Mesendoderm (in vitro differentiated cells): Measurements from ENCODE around the gene AGAP9.
"Not testable (repeated sequence)": the region's sequence is repeated elsewhere in the genome, so short reads cannot be mapped to it uniquely, and the experiment has no call there.

Experiments
- DNase-seq: peaks from one replicate; pipeline ENCODE4 v3.0.0; 2013
- H2AK5ac ChIP-seq: 2 replicates; pipeline ENCODE4 v1.6.1; 2013; ENCODE audit warnings: low read length, inconsistent platforms
- H2BK120ac ChIP-seq: 2 replicates; pipeline ENCODE4 v1.6.1; 2013; ENCODE audit warnings: low read depth, mild to moderate bottlenecking, low read length, moderate library complexity, mixed read lengths
- H2BK15ac ChIP-seq: replicated peaks from 2 replicates; pipeline ENCODE4 v1.6.1; 2013; ENCODE audit warnings: low read depth, mild to moderate bottlenecking, moderate library complexity
- H2BK5ac ChIP-seq: 2 replicates; pipeline ENCODE4 v1.6.1; 2013; ENCODE audit warnings: low read length, inconsistent platforms
- H3K18ac ChIP-seq: 2 replicates; pipeline ENCODE4 v1.6.1; 2013; ENCODE audit warnings: mild to moderate bottlenecking, low read length, mixed read lengths
- H3K23ac ChIP-seq: one replicate; pipeline ENCODE4 v1.6.1; 2013; ENCODE audit warnings: low read length
- H3K27ac ChIP-seq: 2 replicates; pipeline ENCODE4 v1.5.1; 2013; ENCODE audit warnings: low read depth, mild to moderate bottlenecking, inconsistent platforms, low read length, moderate library complexity
- H3K27me3 ChIP-seq: 2 replicates; pipeline ENCODE4 v1.6.1; 2013; ENCODE audit warnings: low read length, control low read depth, mild to moderate bottlenecking, inconsistent platforms; ENCODE audit not compliant: insufficient read depth, poor library complexity
- H3K36me3 ChIP-seq: 2 replicates; pipeline ENCODE4 v1.6.1; 2013; ENCODE audit warnings: low read length, inconsistent platforms; ENCODE audit not compliant: control insufficient read depth, insufficient read depth
- H3K4ac ChIP-seq: one replicate; pipeline ENCODE4 v1.6.1; 2013; ENCODE audit warnings: low read depth, mild to moderate bottlenecking, low read length, moderate library complexity
- H3K4me1 ChIP-seq: 2 replicates; pipeline ENCODE4 v1.6.1; 2013; ENCODE audit warnings: low read depth, low read length, inconsistent platforms; ENCODE audit not compliant: control insufficient read depth
- H3K4me2 ChIP-seq: 2 replicates; pipeline ENCODE4 v1.6.1; 2013; ENCODE audit warnings: low read length
- H3K4me3 ChIP-seq: 2 replicates; pipeline ENCODE4 v1.5.1; 2013; ENCODE audit warnings: mild to moderate bottlenecking, low read length
- H3K56ac ChIP-seq: one replicate; pipeline ENCODE4 v1.6.1; 2013; ENCODE audit warnings: low read length
- H3K79me1 ChIP-seq: 2 replicates; pipeline ENCODE4 v1.6.1; 2013; ENCODE audit warnings: low read length, inconsistent platforms
- H3K79me2 ChIP-seq: 2 replicates; pipeline ENCODE4 v1.6.1; 2013; ENCODE audit warnings: mild to moderate bottlenecking, low read length; ENCODE audit not compliant: control insufficient read depth, insufficient read depth
- H3K9ac ChIP-seq: 2 replicates; pipeline ENCODE4 v1.6.1; 2013; ENCODE audit warnings: low read length, inconsistent platforms
- H4K5ac ChIP-seq: one replicate; pipeline ENCODE4 v1.6.1; 2013; ENCODE audit warnings: low read length
- H4K8ac ChIP-seq: one replicate; pipeline ENCODE4 v1.6.1; 2013; ENCODE audit warnings: low read depth, mild to moderate bottlenecking, control low read depth, low read length, moderate library complexity
- WGBS: extraction: QIAGEN DNeasy Blood & Tissue Kit; methylation state at CpG from one replicate; pipeline ENCODE4 v1.1.7; 2013; ENCODE audit warnings: low lambda C conversion rate, missing lambda C conversion rate; ENCODE audit not compliant: insufficient coverage; ENCODE audit errors: extremely low coverage; 5-methylcytosine and 5-hydroxymethylcytosine counted together

The AGAP9 gene

GRCh38 chr10:47456079-47456785, 67.2 kb downstream of the AGAP9 start:
- Histone ChIP-seq H3K4me3 (no peak overlapping the region), H4K5ac (no peak overlapping the region), H3K36me3 (no peaks in the 10 kb centered on the region), H2BK5ac (no peak overlapping the region), H2BK15ac (no peak overlapping the region), H4K8ac (no peak overlapping the region), H3K79me1 (no peaks in the 10 kb centered on the region), H3K27ac (no peak overlapping the region), H3K79me2 (no peaks in the 10 kb centered on the region), H2AK5ac (no peak overlapping the region), H3K18ac (no peak overlapping the region), H2BK120ac (no peak overlapping the region), H3K4ac (no peak overlapping the region), H3K23ac (no peak overlapping the region), H3K9ac (no peak overlapping the region), H3K56ac (no peak overlapping the region), H3K4me1 (no peaks in the 10 kb centered on the region), H3K27me3 (no peaks in the 10 kb centered on the region), H3K4me2 (no peak overlapping the region)
- no CpG with 5 or more reads among the region's 8 CpGs for WGBS
- no peak for DNase-seq

- H2AK5ac ChIP-seq, H2BK15ac ChIP-seq, H3K27ac ChIP-seq, DNase-seq, H3K56ac ChIP-seq, H3K4me1 ChIP-seq, H3K4me3 ChIP-seq, H3K4me2 ChIP-seq, H3K18ac ChIP-seq, H3K79me2 ChIP-seq, H4K5ac ChIP-seq, H3K23ac ChIP-seq, H2BK5ac ChIP-seq, H3K4ac ChIP-seq, H3K36me3 ChIP-seq, H3K79me1 ChIP-seq, H4K8ac ChIP-seq, H3K27me3 ChIP-seq, H3K9ac ChIP-seq, H2BK120ac ChIP-seq: not testable (repeated sequence)
- no CpG with 5 or more reads among the region's 9 CpGs for WGBS
These were observed 67.9 kb downstream of the AGAP9 start for GRCh38 chr10:47455350-47456078.

GRCh38 chr10:47454780-47455058, 68.7 kb downstream of the AGAP9 start:
- Histone ChIP-seq H3K36me3 (no peaks in the 10 kb centered on the region), H3K79me1 (no peaks in the 10 kb centered on the region), H3K4me1 (no peaks in the 10 kb centered on the region), H2BK15ac (no peak overlapping the region), H4K5ac (no peak overlapping the region), H3K56ac (no peak overlapping the region), H3K4ac (no peak overlapping the region), H2BK5ac (no peak overlapping the region), H3K27ac (no peak overlapping the region), H2BK120ac (no peak overlapping the region), H3K23ac (no peak overlapping the region), H3K27me3 (no peaks in the 10 kb centered on the region), H3K18ac (no peak overlapping the region), H3K4me2 (no peak overlapping the region), H3K79me2 (no peaks in the 10 kb centered on the region), H4K8ac (no peak overlapping the region), H3K9ac (no peak overlapping the region), H2AK5ac (no peak overlapping the region), H3K4me3 (no peak overlapping the region)
- WGBS: no CpG with 5 or more reads among the region's 3 CpGs
- DNase-seq: no peak

- Histone ChIP-seq H3K18ac (no peak overlapping the region), H3K4ac (no peak overlapping the region), H3K27ac (no peak overlapping the region), H4K8ac (no peak overlapping the region), H3K79me1 (no peaks in the 10 kb centered on the region), H4K5ac (no peak overlapping the region), H3K4me1 (no peaks in the 10 kb centered on the region), H3K23ac (no peak overlapping the region), H2BK120ac (no peak overlapping the region), H3K56ac (no peak overlapping the region), H3K27me3 (no peaks in the 10 kb centered on the region), H3K9ac (no peak overlapping the region), H3K4me3 (no peak overlapping the region), H3K4me2 (no peak overlapping the region), H3K36me3 (no peaks in the 10 kb centered on the region), H3K79me2 (no peaks in the 10 kb centered on the region), H2BK5ac (no peak overlapping the region), H2BK15ac (no peak overlapping the region), H2AK5ac (no peak overlapping the region)
- no peak for DNase-seq
- WGBS: no CpG with 5 or more reads among the region's 10 CpGs
These were observed 69.2 kb downstream of the AGAP9 start for GRCh38 chr10:47454008-47454779.

- no peak overlapping the region for H3K4me3 ChIP-seq
- H3K56ac ChIP-seq: peak overlapping the region; percentile 42
- H3K27ac ChIP-seq: no peak overlapping the region
- no peak overlapping the region for H3K4me2 ChIP-seq
- DNase-seq: no peak
- no peak overlapping the region for H4K5ac ChIP-seq
- no peak overlapping the region for H3K4ac ChIP-seq
- no peak overlapping the region for H2BK120ac ChIP-seq
- no CpG with 5 or more reads among the region's 7 CpGs for WGBS
- H4K8ac ChIP-seq: no peak overlapping the region
- no peak overlapping the region for H3K23ac ChIP-seq
- H3K18ac ChIP-seq: no peak overlapping the region
- no peaks in the 10 kb centered on the region for H3K79me2 ChIP-seq
- H2BK15ac ChIP-seq: no peak overlapping the region
- H2AK5ac ChIP-seq: no peak overlapping the region
- no peaks in the 10 kb centered on the region for H3K4me1 ChIP-seq
- no peak overlapping the region for H2BK5ac ChIP-seq
- no peak overlapping the region for H3K9ac ChIP-seq
- no peaks in the 10 kb centered on the region for H3K79me1 ChIP-seq
- no peaks in the 10 kb centered on the region for H3K27me3 ChIP-seq
- H3K36me3 ChIP-seq: no peaks in the 10 kb centered on the region
These were observed 70.1 kb downstream of the AGAP9 start for GRCh38 chr10:47453141-47454007.
